NCI-H524 (cell line): ENCODE measurements around the gene PROB1.
A peak's percentile ranks its signal among the peaks of the same experiment; 100 is the strongest.
"Not testable (repeated sequence)": the region's sequence is repeated elsewhere in the genome, so short reads cannot be mapped to it uniquely, and the experiment has no call there.

Source experiments
- DNase-seq, 2 experiments: peaks; one replicate each; lab custom pipeline; 2025; lab: John Stamatoyannopoulos, UW

Gene PROB1

GRCh38 chr5:139379626-139380449 is 15.1 kb downstream of the PROB1 start:
- no peak for DNase-seq

- DNase-seq: no peak
Observed at GRCh38 chr5:139378941-139379361, 16.0 kb downstream of the PROB1 start.

GRCh38 chr5:139378101-139378825 is 16.6 kb downstream of the PROB1 start:
- no peak for DNase-seq

GRCh38 chr5:139377226-139377625 is 17.7 kb downstream of the PROB1 start:
- DNase-seq: no peak

- DNase-seq: no peak
Observed at GRCh38 chr5:139376364-139376763, 18.5 kb downstream of the PROB1 start.

- no peak for DNase-seq
Observed at GRCh38 chr5:139374909-139375308, 20.0 kb downstream of the PROB1 start.

GRCh38 chr5:139371482-139372435 is 23.1 kb downstream of the PROB1 start:
- no peak for DNase-seq

GRCh38 chr5:139369181-139369580 is 25.7 kb downstream of the PROB1 start:
- no peak for DNase-seq

- DNase-seq: peak in 1 of 2 experiments; percentile 18
Observed at GRCh38 chr5:139368613-139369012, 26.3 kb downstream of the PROB1 start.

GRCh38 chr5:139364466-139364865 is 30.4 kb downstream of the PROB1 start:
- no peak for DNase-seq

- no peak for DNase-seq
Observed at GRCh38 chr5:139363937-139364336, 31.0 kb downstream of the PROB1 start.

- no peak for DNase-seq
Observed at GRCh38 chr5:139361835-139362429, 33.0 kb downstream of the PROB1 start.

GRCh38 chr5:139360384-139360783 is 34.5 kb downstream of the PROB1 start:
- no peak for DNase-seq

GRCh38 chr5:139358064-139358463 is 36.8 kb downstream of the PROB1 start:
- DNase-seq: no peak

GRCh38 chr5:139355900-139356299 is 39.0 kb downstream of the PROB1 start:
- DNase-seq: not testable (repeated sequence)

GRCh38 chr5:139354186-139354585 is 40.7 kb downstream of the PROB1 start:
- no peak for DNase-seq

GRCh38 chr5:139347863-139348262 is 47.0 kb downstream of the PROB1 start:
- DNase-seq: not testable (repeated sequence)

- not testable (repeated sequence) for DNase-seq
Observed at GRCh38 chr5:139345442-139345841, 49.5 kb downstream of the PROB1 start.

- no peak for DNase-seq
Observed at GRCh38 chr5:139344177-139344576, 50.7 kb downstream of the PROB1 start.

GRCh38 chr5:139343476-139343875 is 51.4 kb downstream of the PROB1 start:
- no peak for DNase-seq

- DNase-seq: no peak
Observed at GRCh38 chr5:139342423-139342723, 52.5 kb downstream of the PROB1 start.
